NCI-H1417 treated with DMSO at 0.1 percent for 48 hours (cell line): ENCODE data around the gene ABL1.

ENCODE experiments used
- DNase-seq: peaks from one replicate; lab custom pipeline; 2025; lab: John Stamatoyannopoulos, UW

The ABL1 gene

GRCh38 chr9:130918826-130919558, 83.9 kb downstream of the ABL1 start:
- DNase-seq = no peak

- no peak for DNase-seq
These were observed 84.6 kb downstream of the ABL1 start for GRCh38 chr9:130919559-130920145.

GRCh38 chr9:130920233-130920632, 85.2 kb downstream of the ABL1 start:
- no peak for DNase-seq

GRCh38 chr9:130920762-130921299, 85.8 kb downstream of the ABL1 start:
- DNase-seq = no peak

GRCh38 chr9:130921300-130921988, 86.4 kb downstream of the ABL1 start:
- no peak for DNase-seq

GRCh38 chr9:130921989-130922892, 87.2 kb downstream of the ABL1 start:
- no peak for DNase-seq

- no peak for DNase-seq
These were observed 88.0 kb downstream of the ABL1 start for GRCh38 chr9:130922893-130923610.

- DNase-seq = no peak
These were observed 88.8 kb downstream of the ABL1 start for GRCh38 chr9:130923611-130924447.

GRCh38 chr9:130924448-130924788, 89.4 kb downstream of the ABL1 start:
- no peak for DNase-seq

GRCh38 chr9:130925050-130925678, 90.1 kb downstream of the ABL1 start:
- no peak for DNase-seq

- DNase-seq = no peak
These were observed 92.3 kb downstream of the ABL1 start for GRCh38 chr9:130927338-130927737.

GRCh38 chr9:130927995-130928900, 93.2 kb downstream of the ABL1 start:
- no peak for DNase-seq

- no peak for DNase-seq
These were observed 94.6 kb downstream of the ABL1 start for GRCh38 chr9:130929571-130930038.

GRCh38 chr9:130930132-130930803, 95.2 kb downstream of the ABL1 start:
- no peak for DNase-seq

- DNase-seq = no peak
These were observed 95.8 kb downstream of the ABL1 start for GRCh38 chr9:130930804-130931349.

GRCh38 chr9:130931508-130932254, 96.6 kb downstream of the ABL1 start:
- no peak for DNase-seq
